Astrocyte of the spinal cord (primary cell): ENCODE data around the gene SLC38A10.
A peak's percentile ranks its signal among the peaks of the same experiment; 100 is the strongest.
"Not testable (repeated sequence)": the region's sequence is repeated elsewhere in the genome, so short reads cannot be mapped to it uniquely, and the experiment has no call there.

Experiments used
- DNase-seq: peaks from one replicate; pipeline ENCODE4 v3.0.0; 2011; ENCODE audit warnings: low read depth, low spot score
- H3K4me3 ChIP-seq: 2 replicates; pipeline ENCODE4 v1.5.1; 2011; ENCODE audit warnings: low read depth, mild to moderate bottlenecking, low read length, moderate library complexity
- CTCF ChIP-seq: IDR thresholded peaks from 2 replicates; pipeline ENCODE4 v1.5.1; 2012; ENCODE audit warnings: low read depth, mild to moderate bottlenecking, low read length, inconsistent platforms
- in situ Hi-C: cut with HindIII; loops from 2 replicates; pipeline ENCODE4 v1.10.0; 2017; ENCODE audit warnings: low sequenced_read_pairs

Gene SLC38A10

GRCh38 chr17:81311946-81312345 is 16.8 kb upstream of the SLC38A10 start:
- in situ Hi-C loops: no loop called here
- DNase-seq: no peak
- no peak overlapping the region for H3K4me3 ChIP-seq
- TF ChIP-seq CTCF: no peak

DNA sequence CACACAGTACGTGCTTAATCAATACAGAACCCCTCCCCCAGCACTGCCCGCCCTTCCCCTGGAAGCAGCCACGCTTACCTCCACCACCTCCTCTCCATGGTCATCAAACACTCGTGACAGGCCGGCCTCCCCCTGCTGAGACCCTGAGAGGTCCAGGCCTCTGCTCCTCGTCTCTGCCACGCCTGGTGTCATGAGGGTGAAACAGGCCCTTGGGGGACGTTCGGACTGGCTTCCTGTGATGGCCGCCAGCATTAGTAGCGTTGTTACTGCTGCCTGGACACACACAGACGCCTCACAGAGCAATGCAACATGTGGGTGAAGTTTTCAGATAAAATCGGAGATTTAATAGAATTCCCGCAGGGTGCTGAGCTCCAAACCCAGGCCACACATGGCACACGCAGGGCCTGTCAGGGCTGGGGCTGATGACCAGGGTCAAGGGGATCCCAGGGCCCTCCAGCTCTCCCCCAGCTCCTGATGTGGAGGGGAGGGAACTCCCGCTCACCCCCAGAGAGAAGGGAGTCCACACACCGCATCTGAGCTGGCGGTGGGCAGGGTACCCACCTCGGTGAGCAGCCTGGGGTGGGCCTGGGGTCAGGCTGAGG is 15.9 kb upstream of the SLC38A10 start:
- no peak overlapping the region for H3K4me3 ChIP-seq
- in situ Hi-C loops: no loop called here
- no peak for DNase-seq
- no peak for TF ChIP-seq CTCF

DNA sequence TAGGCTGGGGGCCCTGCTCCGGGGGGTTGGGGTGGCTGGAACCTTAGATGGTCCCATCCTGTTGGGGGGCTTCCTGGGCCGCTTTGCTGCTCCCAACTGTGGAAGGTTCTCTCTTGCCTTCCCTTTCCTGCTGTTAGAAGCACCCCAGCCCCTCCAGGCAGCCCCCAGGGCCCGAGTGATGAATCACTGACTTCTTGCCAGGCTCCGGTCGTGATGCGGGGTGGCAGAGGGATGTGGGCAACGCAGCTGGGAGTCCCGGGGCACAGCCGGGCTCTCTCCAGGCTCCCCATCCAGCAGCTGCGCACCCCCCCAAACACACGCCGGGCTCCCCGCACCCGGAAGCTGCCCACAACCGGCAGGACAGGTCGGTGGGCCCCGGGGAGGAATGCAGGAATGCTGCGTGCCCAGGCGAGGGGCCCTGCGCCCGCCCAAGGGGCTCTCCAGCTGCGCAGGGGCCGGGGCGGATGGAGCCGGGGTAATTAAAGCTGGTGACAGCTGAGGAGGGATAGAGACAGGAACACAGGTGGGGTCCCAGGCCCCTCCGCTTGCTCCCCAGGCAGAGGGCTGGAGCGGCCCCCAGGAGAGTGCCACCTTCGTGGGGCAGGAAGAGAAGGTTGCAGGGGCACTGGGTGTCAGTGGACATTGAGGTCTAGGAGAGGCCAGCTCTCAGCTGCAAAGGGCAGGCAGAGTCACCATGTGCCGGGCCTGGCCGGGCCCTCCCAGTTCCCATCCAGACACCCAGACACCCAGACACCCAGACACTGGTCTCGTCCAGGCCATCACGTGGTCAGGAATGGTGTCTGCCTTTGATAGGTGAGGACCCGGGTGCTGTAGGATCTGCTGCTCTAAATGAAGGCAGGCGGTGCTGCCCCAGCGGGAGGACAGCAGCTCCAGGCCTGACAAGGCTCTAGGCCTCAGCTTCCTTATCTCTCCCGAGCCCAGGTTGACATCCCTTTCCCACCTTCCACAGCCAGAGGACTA is 15.0 kb upstream of the SLC38A10 start:
- H3K4me3 ChIP-seq: no peak overlapping the region
- TF ChIP-seq CTCF: no peak
- in situ Hi-C loops: no loop called here
- no peak for DNase-seq

- TF ChIP-seq CTCF: peak; percentile 46
- peak; percentile 47 for DNase-seq
- in situ Hi-C loops: no loop called here
- no peak overlapping the region for H3K4me3 ChIP-seq
These were observed 14.2 kb upstream of the SLC38A10 start for GRCh38 chr17:81309140-81309858.

- DNase-seq, H3K4me3 ChIP-seq, in situ Hi-C loops: not testable (repeated sequence)
These were observed 13.7 kb upstream of the SLC38A10 start for GRCh38 chr17:81308784-81309139.

- in situ Hi-C loops: no loop called here
- DNase-seq: no peak
- H3K4me3 ChIP-seq: no peak overlapping the region
These were observed 12.8 kb upstream of the SLC38A10 start for GRCh38 chr17:81307636-81308560.

More at GRCh38 chr17:81307636-81308560, 12.8 kb upstream of the SLC38A10 start:
- no peak for TF ChIP-seq CTCF
